ENCODE data around the gene SUGCT.

SUGCT gene

GRCh38 chr7:40197527-40197926 is 62.7 kb downstream of the SUGCT start:
- Histone ChIP-seq H3K27me3 (no peaks in the 10 kb centered on the region), H3K4me1 (no peaks in the 10 kb centered on the region; the same call in 1 of the 2 replicates), H3K9me3 (no peaks in the 10 kb centered on the region), H3K4me3 (ENCODE audit: low read depth, low read length) (no peak overlapping the region), H3K36me3 (no peaks in the 10 kb centered on the region)
- no peak for DNase-seq
- TF ChIP-seq CTCF (IDR thresholded peaks at IDR 0.05; ENCODE audit: low read depth, low read length) = no peak

- H3K27me3 ChIP-seq = no peaks in the 10 kb centered on the region
- no peak for DNase-seq
Observed at GRCh38 chr7:40199076-40199802, 64.4 kb downstream of the SUGCT start.

GRCh38 chr7:40200791-40201190 is 66.0 kb downstream of the SUGCT start:
- H3K4me3 ChIP-seq (ENCODE audit: low read depth, low read length) = no peak overlapping the region
- no peak for TF ChIP-seq CTCF (IDR thresholded peaks at IDR 0.05; ENCODE audit: low read depth, low read length)
- no peaks in the 10 kb centered on the region for H3K9me3 ChIP-seq
- DNase-seq = no peak
- H3K36me3 ChIP-seq = no peaks in the 10 kb centered on the region
- H3K4me1 ChIP-seq = no peaks in the 10 kb centered on the region; the same call in 1 of the 2 replicates
- H3K27me3 ChIP-seq = no peaks in the 10 kb centered on the region

More at GRCh38 chr7:40199076-40199802, 64.4 kb downstream of the SUGCT start:
- H3K4me3 ChIP-seq (ENCODE audit: low read depth, low read length) = no peak overlapping the region
- no peaks in the 10 kb centered on the region; the same call in 1 of the 2 replicates for H3K4me1 ChIP-seq
- H3K9me3 ChIP-seq = no peaks in the 10 kb centered on the region
- peak; percentile 45 for TF ChIP-seq CTCF (IDR thresholded peaks at IDR 0.05; ENCODE audit: low read depth, low read length)
- H3K36me3 ChIP-seq = no peaks in the 10 kb centered on the region

GRCh38 chr7:40202851-40203250 is 68.0 kb downstream of the SUGCT start:
- TF ChIP-seq CTCF (IDR thresholded peaks at IDR 0.05; ENCODE audit: low read depth, low read length) = no peak
- DNase-seq = no peak
- no peak overlapping the region for H3K4me3 ChIP-seq (ENCODE audit: low read depth, low read length)
- H3K4me1 ChIP-seq = no peaks in the 10 kb centered on the region; the same call in 1 of the 2 replicates
- H3K9me3 ChIP-seq = no peaks in the 10 kb centered on the region
- H3K36me3 ChIP-seq = no peaks in the 10 kb centered on the region
- no peaks in the 10 kb centered on the region for H3K27me3 ChIP-seq

GRCh38 chr7:40204581-40204980 is 69.8 kb downstream of the SUGCT start:
- no peak for DNase-seq
- Histone ChIP-seq H3K27me3 (no peaks in the 10 kb centered on the region), H3K4me1 (no peaks in the 10 kb centered on the region), H3K9me3 (no peaks in the 10 kb centered on the region), H3K36me3 (no peaks in the 10 kb centered on the region), H3K4me3 (ENCODE audit: low read depth, low read length) (no peak overlapping the region)
- no peak for TF ChIP-seq CTCF (IDR thresholded peaks at IDR 0.05; ENCODE audit: low read depth, low read length)

GRCh38 chr7:40205992-40206391 is 71.2 kb downstream of the SUGCT start:
- TF ChIP-seq CTCF (IDR thresholded peaks at IDR 0.05; ENCODE audit: low read depth, low read length) = no peak
- H3K4me3 ChIP-seq (ENCODE audit: low read depth, low read length) = no peak overlapping the region

More at GRCh38 chr7:40205992-40206391, 71.2 kb downstream of the SUGCT start:
- Histone ChIP-seq H3K36me3 (no peaks in the 10 kb centered on the region), H3K4me1 (no peaks in the 10 kb centered on the region), H3K9me3 (no peaks in the 10 kb centered on the region), H3K27me3 (no peaks in the 10 kb centered on the region)
- DNase-seq = no peak

Data from BE2C (cell line).